ENCODE measurements around the gene ADORA1.

The ADORA1 gene

GRCh38 chr1:203175827-203176241 is 48.3 kb downstream of the ADORA1 start:
- DNase-seq = no peak

GRCh38 chr1:203176273-203177035 is 48.9 kb downstream of the ADORA1 start:
- DNase-seq = no peak

GRCh38 chr1:203177036-203177405 is 49.5 kb downstream of the ADORA1 start:
- no peak for DNase-seq

- no peak for DNase-seq
Measured at GRCh38 chr1:203177470-203178039, 50.0 kb downstream of the ADORA1 start.

- no peak for DNase-seq
Measured at GRCh38 chr1:203178083-203178482, 50.6 kb downstream of the ADORA1 start.

- DNase-seq = no peak
Measured at GRCh38 chr1:203178821-203179666, 51.5 kb downstream of the ADORA1 start.

GRCh38 chr1:203179667-203180005 is 52.1 kb downstream of the ADORA1 start:
- no peak for DNase-seq

- DNase-seq = peak; percentile 22
Measured at GRCh38 chr1:203180611-203181330, 53.2 kb downstream of the ADORA1 start.

GRCh38 chr1:203181586-203182386 is 54.3 kb downstream of the ADORA1 start:
- DNase-seq = no peak

GRCh38 chr1:203182387-203182953 is 54.9 kb downstream of the ADORA1 start:
- DNase-seq = no peak

- no peak for DNase-seq
Measured at GRCh38 chr1:203183828-203184227, 56.3 kb downstream of the ADORA1 start.

- no peak for DNase-seq
Measured at GRCh38 chr1:203184467-203184866, 56.9 kb downstream of the ADORA1 start.

GRCh38 chr1:203185061-203185461 is 57.5 kb downstream of the ADORA1 start:
- no peak for DNase-seq

- no peak for DNase-seq
Measured at GRCh38 chr1:203185585-203185984, 58.1 kb downstream of the ADORA1 start.

- no peak for DNase-seq
Measured at GRCh38 chr1:203186091-203186445, 58.5 kb downstream of the ADORA1 start.

GRCh38 chr1:203186446-203187303 is 59.1 kb downstream of the ADORA1 start, which contains the start of gene CHI3L1:
CHI3L1 (minus strand) TSS chr1:203186704; CDS start chr1:203186623, 81 bp downstream.
- no peak for DNase-seq

- DNase-seq = no peak
Measured at GRCh38 chr1:203187304-203187685, 59.8 kb downstream of the ADORA1 start.

GRCh38 chr1:203187689-203188264 is 60.3 kb downstream of the ADORA1 start:
- no peak for DNase-seq

GRCh38 chr1:203188686-203189232 is 61.2 kb downstream of the ADORA1 start:
- no peak for DNase-seq

- DNase-seq = no peak
Measured at GRCh38 chr1:203189951-203190352, 62.4 kb downstream of the ADORA1 start.

Measured in NCI-H2171 treated with DMSO at 0.1 percent for 48 hours (cell line).